Activated CD4-positive, alpha-beta memory T cell treated with anti-CD3 and anti-CD28 coated beads for 36 hours (primary cell): ENCODE data around the gene SIGLEC10. TPM values are rescaled to one million over a fixed set of nuclear protein-coding genes. Genes with fewer than 3 reads are reported as not detected.

ENCODE experiments used
- CTCF ChIA-PET: fragments of 350-600 bp; sonication (Branson Sonifier 250); formaldehyde crosslinking; loops from one replicate; lab custom pipeline; 2021; ENCODE audit warnings: antibody characterized with exemption, inconsistent platforms; lab: Charles Lee
- POLR2A ChIA-PET: fragments of 350-600 bp; sonication (Branson Sonifier 250); formaldehyde crosslinking; loops from one replicate; lab custom pipeline; 2021; ENCODE audit warnings: antibody characterized with exemption; lab: Charles Lee
- DNase-seq: peaks from one replicate; pipeline ENCODE4 v3.0.0-alpha.2; 2020
- H3K27ac Mint-ChIP-seq: one replicate; pipeline ENCODE4 v1.8.0; 2021; ENCODE audit warnings: mixed read lengths
- H3K27me3 Mint-ChIP-seq: one replicate; pipeline ENCODE4 v1.8.0; 2021; ENCODE audit warnings: mixed read lengths
- H3K36me3 Mint-ChIP-seq: one replicate; pipeline ENCODE4 v1.8.0; 2021; ENCODE audit warnings: mixed read lengths
- H3K4me1 Mint-ChIP-seq: one replicate; pipeline ENCODE4 v1.8.0; 2021; ENCODE audit warnings: low read depth, mixed read lengths
- H3K4me3 Mint-ChIP-seq: one replicate; pipeline ENCODE4 v1.8.0; 2021; ENCODE audit warnings: mild to moderate bottlenecking, mixed read lengths
- H3K9me3 Mint-ChIP-seq: one replicate; pipeline ENCODE4 v1.8.0; 2021; ENCODE audit warnings: mixed read lengths
- intact Hi-C: fragments of 100-400 bp; cut with micrococcal nuclease; formaldehyde crosslinking; loops from one replicate; pipeline ENCODE4 v1.15.1; 2023
- total RNA-seq, 2 experiments: library from RNA; stranded (reverse); gene quantifications; one replicate each; pipeline ENCODE4 v1.2.3, GENCODE V29; 2021

The SIGLEC10 gene
- total RNA-seq, 2 experiments from 2014 or later: 0.19 to 0.26 TPM

GRCh38 chr19:51364200-51365106 lies 53.0 kb downstream of the SIGLEC10 start:
- H3K4me1 Mint-ChIP-seq: peaks cover 44% of the 10 kb centered on the region
- ChIA-PET POLR2A (no interaction called here), CTCF (interaction anchor here (1.2 kb wide), 1 partner anchor 10 kb away, joined by 5 read pairs; no protein-coding TSS in a partner anchor)
- DNase-seq: no peak
- intact Hi-C loops: no loop called here
- no peaks in the 10 kb centered on the region for H3K27me3 Mint-ChIP-seq
- peak overlapping the region; percentile 64 for H3K27ac Mint-ChIP-seq
- peak overlapping the region; percentile 63 for H3K4me3 Mint-ChIP-seq
- peaks cover 18% of the 10 kb centered on the region for H3K36me3 Mint-ChIP-seq
- H3K9me3 Mint-ChIP-seq: no peaks in the 10 kb centered on the region

GRCh38 chr19:51361239-51361638 lies 56.2 kb downstream of the SIGLEC10 start:
- peaks cover 53% of the 10 kb centered on the region for H3K4me1 Mint-ChIP-seq
- intact Hi-C loops: no loop called here
- DNase-seq: no peak
- CTCF ChIA-PET: interaction anchor here (1.1 kb wide), 1 partner anchor 60 kb away, joined by 3 read pairs; no protein-coding TSS in a partner anchor
- H3K4me3 Mint-ChIP-seq: no peak overlapping the region
- no peak overlapping the region for H3K27ac Mint-ChIP-seq
- H3K27me3 Mint-ChIP-seq: no peaks in the 10 kb centered on the region
- no peaks in the 10 kb centered on the region for H3K9me3 Mint-ChIP-seq
- POLR2A ChIA-PET: no interaction called here
- peaks cover 15% of the 10 kb centered on the region for H3K36me3 Mint-ChIP-seq

Other genes starting within 250 kb of the SIGLEC10 start
- under 1 TPM; 0.43 to 0.65 TPM for gene CD33, start 192.6 kb downstream of the SIGLEC10 start, total RNA-seq
- not detected for gene SIGLECL1, start 166.6 kb downstream of the SIGLEC10 start, total RNA-seq
- under 1 TPM; 0.07 to 0.24 TPM for gene IGLON5, start 106.0 kb downstream of the SIGLEC10 start, total RNA-seq
- gene VSIG10L, start 75.5 kb downstream of the SIGLEC10 start, total RNA-seq: 1 to 10 TPM; 3.2 to 3.5 TPM
- gene ETFB, start 51.3 kb downstream of the SIGLEC10 start, total RNA-seq: 100 to 1,000 TPM; 190 to 193 TPM
- 1 to 10 TPM; 2.8 to 4.8 TPM for gene CLDND2, start 48.6 kb downstream of the SIGLEC10 start, total RNA-seq
- 100 to 1,000 TPM; 140 to 149 TPM for gene NKG7, start 45.0 kb downstream of the SIGLEC10 start, total RNA-seq
- under 1 TPM; 0.36 to 0.64 TPM for gene LIM2, start 29.7 kb downstream of the SIGLEC10 start, total RNA-seq
- not detected for gene C19orf84, start 27.1 kb downstream of the SIGLEC10 start, total RNA-seq
- not detected for gene SIGLEC8, start 40.8 kb upstream of the SIGLEC10 start, total RNA-seq
- gene CEACAM18, start 60.9 kb upstream of the SIGLEC10 start, total RNA-seq: not detected
- under 1 TPM; 0.22 to 0.24 TPM for gene SIGLEC12, start 84.2 kb upstream of the SIGLEC10 start, total RNA-seq
- not detected for gene SIGLEC6, start 114.0 kb upstream of the SIGLEC10 start, total RNA-seq
- gene ZNF175, start 153.6 kb upstream of the SIGLEC10 start, total RNA-seq: 1 to 10 TPM; 7.1 to 7.9 TPM
- not detected for gene SIGLEC5, start 212.8 kb upstream of the SIGLEC10 start, total RNA-seq
- gene SIGLEC14, start 229.2 kb upstream of the SIGLEC10 start, total RNA-seq: not detected